Measurements from ENCODE around the gene COQ5. TPM values are rescaled to one million over a fixed set of nuclear protein-coding genes. Genes with fewer than 3 reads are reported as not detected.
"Not testable (repeated sequence)": the region's sequence is repeated elsewhere in the genome, so short reads cannot be mapped to it uniquely, and the experiment has no call there.

COQ5 gene
- total RNA-seq, 4 donors from 2014 or later, result 12.1 to 25.3 (median 21.4) TPM

- Histone ChIP-seq H3K27ac (replicated peaks in 1 of 4) (peak overlapping the region; percentile 88 to 94 (median 91)), H3K4me1 (peaks cover 21 to 36% (median 30%) of the 10 kb centered on the region in 4 donors), H3K27me3 (no peaks in the 10 kb centered on the region), H3K4me3 (peak overlapping the region; percentile 78 to 96 (median 88)), H3K9me3 (no peaks in the 10 kb centered on the region), H3K36me3 (peaks cover 0 to 34% (median 24%) of the 10 kb centered on the region in 4 donors)
- intact Hi-C loops (cut with DNase I), result no loop called here
- DNase-seq (ENCODE audit: extremely low spot score), result no peak
- TF ChIP-seq POLR2AphosphoS5 (IDR thresholded peaks at IDR 0.05) (no peak), CTCF (IDR thresholded peaks at IDR 0.05) (no peak), EP300 (IDR thresholded peaks at IDR 0.05) (no peak), POLR2A (IDR thresholded peaks at IDR 0.05; ENCODE audit: low read depth) (no peak)
- 38% methylated on average over 11 of the region's 17 CpGs for WGBS
Observed at GRCh38 chr12:120495186-120495730, 33.7 kb downstream of the COQ5 start.

GRCh38 chr12:120490833-120491512 is 38.0 kb downstream of the COQ5 start:
- TF ChIP-seq POLR2AphosphoS5 (IDR thresholded peaks at IDR 0.05), result no peak
- Histone ChIP-seq H3K36me3 (peaks cover 0 to 10% (median 4%) of the 10 kb centered on the region in 4 donors), H3K9me3 (no peaks in the 10 kb centered on the region), H3K27ac (replicated peaks in 1 of 4) (no peak overlapping the region), H3K27me3 (no peaks in the 10 kb centered on the region), H3K4me1 (peaks cover 5 to 24% (median 11%) of the 10 kb centered on the region in 4 donors), H3K4me3 (no peak overlapping the region)
- intact Hi-C loops (cut with DNase I), result no loop called here
- DNase-seq (ENCODE audit: extremely low spot score), result no peak
- 92% methylated on average over 2 of the region's 2 CpGs for WGBS

GRCh38 chr12:120490325-120490724 is 38.6 kb downstream of the COQ5 start:
- no peak overlapping the region for H3K27ac ChIP-seq (replicated peaks in 1 of 4)
- intact Hi-C loops (cut with DNase I), result no loop called here
- peaks cover 4 to 21% (median 8%) of the 10 kb centered on the region in 4 donors for H3K4me1 ChIP-seq

GRCh38 chr12:120489018-120489417 is 39.9 kb downstream of the COQ5 start:
- TF ChIP-seq CTCF (IDR thresholded peaks at IDR 0.05) (no peak), POLR2AphosphoS5 (IDR thresholded peaks at IDR 0.05) (no peak), POLR2A (IDR thresholded peaks at IDR 0.05; ENCODE audit: low read depth) (no peak), EP300 (IDR thresholded peaks at IDR 0.05) (no peak)
- no peaks in the 10 kb centered on the region for H3K27me3 ChIP-seq
- H3K9me3 ChIP-seq, result no peaks in the 10 kb centered on the region
- no peak overlapping the region for H3K4me3 ChIP-seq
- WGBS, result 75% methylated on average over 4 of the region's 4 CpGs
- peaks cover 0 to 10% (median 4%) of the 10 kb centered on the region in 4 donors for H3K36me3 ChIP-seq
- peak overlapping the region in 1 of 4 donors; percentile 43 for H3K27ac ChIP-seq (replicated peaks in 1 of 4)
- DNase-seq (ENCODE audit: extremely low spot score), result no peak
- H3K4me1 ChIP-seq, result peaks cover 0 to 15% (median 1%) of the 10 kb centered on the region in 4 donors
- intact Hi-C loops (cut with DNase I), result no loop called here

More at GRCh38 chr12:120490325-120490724, 38.6 kb downstream of the COQ5 start:
- TF ChIP-seq POLR2AphosphoS5 (IDR thresholded peaks at IDR 0.05) (no peak), CTCF (IDR thresholded peaks at IDR 0.05) (no peak), EP300 (IDR thresholded peaks at IDR 0.05) (no peak), POLR2A (IDR thresholded peaks at IDR 0.05; ENCODE audit: low read depth) (no peak)
- no peak for DNase-seq (ENCODE audit: extremely low spot score)
- no peaks in the 10 kb centered on the region for H3K27me3 ChIP-seq
- H3K36me3 ChIP-seq, result peaks cover 0 to 10% (median 4%) of the 10 kb centered on the region in 4 donors
- H3K4me3 ChIP-seq, result no peak overlapping the region
- no peaks in the 10 kb centered on the region for H3K9me3 ChIP-seq
- whole genome bisulfite sequencing, result 94% methylated on average over 5 of the region's 5 CpGs

- Histone ChIP-seq H3K4me3 (no peak overlapping the region), H3K27me3 (no peaks in the 10 kb centered on the region), H3K27ac (replicated peaks in 1 of 4) (peak overlapping the region in 1 of 4 donors; percentile 43), H3K4me1 (peaks cover 0 to 15% (median 1%) of the 10 kb centered on the region in 4 donors), H3K36me3 (peaks cover 0 to 10% (median 4%) of the 10 kb centered on the region in 4 donors), H3K9me3 (no peaks in the 10 kb centered on the region)
- no peak for DNase-seq (ENCODE audit: extremely low spot score)
- TF ChIP-seq EP300 (IDR thresholded peaks at IDR 0.05) (no peak), POLR2AphosphoS5 (IDR thresholded peaks at IDR 0.05) (no peak), POLR2A (IDR thresholded peaks at IDR 0.05; ENCODE audit: low read depth) (no peak), CTCF (IDR thresholded peaks at IDR 0.05) (no peak)
- intact Hi-C loops (cut with DNase I), result no loop called here
- 66% methylated on average over 4 of the region's 5 CpGs for WGBS
Observed at GRCh38 chr12:120488057-120488640, 40.8 kb downstream of the COQ5 start.

- intact Hi-C loops (cut with DNase I); H3K4me3 ChIP-seq; H3K27ac ChIP-seq (replicated peaks in 1 of 4); DNase-seq (ENCODE audit: extremely low spot score); H3K9me3 ChIP-seq; H3K27me3 ChIP-seq: not testable (repeated sequence)
- Histone ChIP-seq H3K36me3 (peaks cover 0 to 14% (median 5%) of the 10 kb centered on the region in 4 donors), H3K4me1 (peaks cover 0 to 15% (median 1%) of the 10 kb centered on the region in 4 donors)
- 78% methylated on average over 7 of the region's 7 CpGs for WGBS
Observed at GRCh38 chr12:120487552-120487951, 41.4 kb downstream of the COQ5 start.

All from esophagus muscularis mucosa (tissue), 4 donors.